Fibroblast of skin of scalp (primary cell): ENCODE results near the gene TIPRL.
"Not testable (repeated sequence)": the region's sequence is repeated elsewhere in the genome, so short reads cannot be mapped to it uniquely, and the experiment has no call there.

Experiments
- DNase-seq: peaks from one replicate; pipeline ENCODE4 v3.0.0-alpha.2; 2013

Gene TIPRL

GRCh38 chr1:168159979-168160378 is 18.8 kb upstream of the TIPRL start:
- DNase-seq: no peak

GRCh38 chr1:168161459-168161858 is 17.3 kb upstream of the TIPRL start:
- DNase-seq: no peak

GRCh38 chr1:168163670-168164069 is 15.1 kb upstream of the TIPRL start:
- no peak for DNase-seq

GRCh38 chr1:168164771-168165170 is 14.0 kb upstream of the TIPRL start:
- DNase-seq: peak; percentile 55

- DNase-seq: no peak
Observed at GRCh38 chr1:168167806-168168205, 11.0 kb upstream of the TIPRL start.

GRCh38 chr1:168170564-168171508 is 7.9 kb upstream of the TIPRL start:
- DNase-seq: no peak

- no peak for DNase-seq
Observed at GRCh38 chr1:168172250-168172915, 6.4 kb upstream of the TIPRL start.

GRCh38 chr1:168178227-168178637 is 530 bp upstream of the TIPRL start:
- DNase-seq: no peak

GRCh38 chr1:168179438-168180147 is 831 bp downstream of the TIPRL start:
- peak; percentile 21 for DNase-seq

- DNase-seq: no peak
Observed at GRCh38 chr1:168180148-168180524, 1.4 kb downstream of the TIPRL start.

GRCh38 chr1:168181063-168181720 is 2.4 kb downstream of the TIPRL start:
- DNase-seq: not testable (repeated sequence)

GRCh38 chr1:168187177-168187576 is 8.4 kb downstream of the TIPRL start:
- DNase-seq: no peak

- DNase-seq: no peak
Observed at GRCh38 chr1:168190403-168190802, 11.6 kb downstream of the TIPRL start.

GRCh38 chr1:168195199-168196135 is 16.7 kb downstream of the TIPRL start:
- DNase-seq: no peak

- DNase-seq: no peak
Observed at GRCh38 chr1:168199056-168199455, 20.3 kb downstream of the TIPRL start.

- DNase-seq: peak; percentile 96
Observed at GRCh38 chr1:168202941-168203654, 24.3 kb downstream of the TIPRL start.

GRCh38 chr1:168206111-168206510 is 27.3 kb downstream of the TIPRL start:
- DNase-seq: no peak

GRCh38 chr1:168207673-168208072 is 28.9 kb downstream of the TIPRL start:
- not testable (repeated sequence) for DNase-seq

- no peak for DNase-seq
Observed at GRCh38 chr1:168210312-168210711, 31.6 kb downstream of the TIPRL start.

- no peak for DNase-seq
Observed at GRCh38 chr1:168213349-168213748, 34.6 kb downstream of the TIPRL start.

- no peak for DNase-seq
Observed at GRCh38 chr1:168216171-168216570, 37.4 kb downstream of the TIPRL start.
